WTC11 (cell line): ENCODE measurements around the gene HNRNPL.

Experiments used
- CTCF ChIP-seq: fragments of 200-600 bp; IDR thresholded peaks from 2 replicates; pipeline ENCODE4 v1.8.0; 2022; ENCODE audit warnings: antibody characterized with exemption
- ESRRA ChIP-seq: sonication (generic); formaldehyde crosslinking; IDR thresholded peaks from 2 replicates; pipeline ENCODE4 v1.8.1; 2022; ENCODE audit warnings: mild to moderate bottlenecking, missing genetic modification reagents, borderline replicate concordance
- MAX ChIP-seq: sonication (generic); formaldehyde crosslinking; IDR thresholded peaks from 2 replicates; pipeline ENCODE4 v1.8.0; 2022; ENCODE audit warnings: mild to moderate bottlenecking, missing genetic modification reagents
- NFATC4 ChIP-seq: fragments of 250-450 bp; sonication (Bioruptor Pico); IDR thresholded peaks from 2 replicates; pipeline ENCODE4 v1.9.0; 2021; ENCODE audit warnings: mild to moderate bottlenecking

- TF ChIP-seq ESRRA (CRISPR knock-in tag) = no peak
- TF ChIP-seq CTCF = no peak
- no peak for TF ChIP-seq NFATC4
- TF ChIP-seq MAX = no peak
Measured at GRCh38 chr19:38888876-38889275, 39.1 kb upstream of the HNRNPL start.
